ENCODE results near the gene IRX3.

The IRX3 gene

GRCh38 chr16:54325616-54326265, 39.2 kb upstream of the IRX3 start:
- Histone ChIP-seq H3K4me1 (no peaks in the 10 kb centered on the region), H3K4me3 (ENCODE audit: low read depth, low read length) (no peak overlapping the region), H3K36me3 (no peaks in the 10 kb centered on the region), H3K9me3 (no peaks in the 10 kb centered on the region), H3K27me3 (no peaks in the 10 kb centered on the region)
- no peak for DNase-seq
- TF ChIP-seq CTCF (IDR thresholded peaks at IDR 0.05; ENCODE audit: low read depth, low read length) = no peak

- no peaks in the 10 kb centered on the region for H3K36me3 ChIP-seq
- no peaks in the 10 kb centered on the region for H3K9me3 ChIP-seq
- no peak overlapping the region for H3K4me3 ChIP-seq (ENCODE audit: low read depth, low read length)
- H3K4me1 ChIP-seq = no peaks in the 10 kb centered on the region
- no peak for DNase-seq
- TF ChIP-seq CTCF (IDR thresholded peaks at IDR 0.05; ENCODE audit: low read depth, low read length) = no peak
- H3K27me3 ChIP-seq = no peaks in the 10 kb centered on the region
Measured at GRCh38 chr16:54324716-54325115, 38.1 kb upstream of the IRX3 start.

GRCh38 chr16:54320697-54321340, 34.2 kb upstream of the IRX3 start:
- H3K27me3 ChIP-seq = peaks cover 7% of the 10 kb centered on the region
- no peaks in the 10 kb centered on the region for H3K9me3 ChIP-seq
- no peak for TF ChIP-seq CTCF (IDR thresholded peaks at IDR 0.05; ENCODE audit: low read depth, low read length)
- no peaks in the 10 kb centered on the region for H3K4me1 ChIP-seq
- no peak overlapping the region for H3K4me3 ChIP-seq (ENCODE audit: low read depth, low read length)
- H3K36me3 ChIP-seq = no peaks in the 10 kb centered on the region
- no peak for DNase-seq

GRCh38 chr16:54318941-54319340, 32.4 kb upstream of the IRX3 start:
- H3K36me3 ChIP-seq = no peaks in the 10 kb centered on the region
- no peak for TF ChIP-seq CTCF (IDR thresholded peaks at IDR 0.05; ENCODE audit: low read depth, low read length)

GRCh38 chr16:54317101-54317611, 30.6 kb upstream of the IRX3 start:
- H3K9me3 ChIP-seq = no peaks in the 10 kb centered on the region
- peaks cover 7% of the 10 kb centered on the region for H3K27me3 ChIP-seq
- H3K4me1 ChIP-seq = no peaks in the 10 kb centered on the region
- no peak for TF ChIP-seq CTCF (IDR thresholded peaks at IDR 0.05; ENCODE audit: low read depth, low read length)
- no peak overlapping the region for H3K4me3 ChIP-seq (ENCODE audit: low read depth, low read length)
- no peaks in the 10 kb centered on the region for H3K36me3 ChIP-seq
- peak; percentile 28 for DNase-seq

More at GRCh38 chr16:54318941-54319340, 32.4 kb upstream of the IRX3 start:
- no peaks in the 10 kb centered on the region for H3K4me1 ChIP-seq
- H3K27me3 ChIP-seq = peaks cover 7% of the 10 kb centered on the region
- H3K4me3 ChIP-seq (ENCODE audit: low read depth, low read length) = no peak overlapping the region
- H3K9me3 ChIP-seq = no peaks in the 10 kb centered on the region
- no peak for DNase-seq
